H9 (cell line): ENCODE measurements around the gene PTBP2. TPM values are rescaled to one million over a fixed set of nuclear protein-coding genes. Genes with fewer than 3 reads are reported as not detected.

ENCODE experiments used
- DNase-seq: peaks from one replicate; pipeline ENCODE4 v3.0.0-alpha.2; 2017
- H2AFZ ChIP-seq: one replicate; pipeline ENCODE4 v1.6.1; 2013; ENCODE audit warnings: mild to moderate bottlenecking, low read length, control low read depth, moderate library complexity
- H2AK5ac ChIP-seq: 2 replicates; pipeline ENCODE4 v1.6.1; 2013; ENCODE audit warnings: low read length, control low read depth, mixed read lengths; ENCODE audit not compliant: insufficient read length
- H2BK120ac ChIP-seq: one replicate; pipeline ENCODE4 v1.6.1; 2013; ENCODE audit warnings: low read depth, mild to moderate bottlenecking, low read length, control low read depth, inconsistent platforms; ENCODE audit not compliant: poor library complexity, severe bottlenecking
- H2BK12ac ChIP-seq: 2 replicates; pipeline ENCODE4 v1.6.1; 2013; ENCODE audit warnings: low read length, control low read depth, mixed read lengths, low read depth; ENCODE audit not compliant: insufficient read length
- H2BK15ac ChIP-seq: 2 replicates; pipeline ENCODE4 v1.6.1; 2013; ENCODE audit warnings: low read depth, low read length, control low read depth
- H2BK20ac ChIP-seq: one replicate; pipeline ENCODE4 v1.6.1; 2013; ENCODE audit warnings: low read depth, mild to moderate bottlenecking, low read length, control low read depth, inconsistent platforms; ENCODE audit not compliant: poor library complexity, severe bottlenecking
- H2BK5ac ChIP-seq: 2 replicates; pipeline ENCODE4 v1.6.1; 2013; ENCODE audit warnings: low read length, control low read depth, mixed read lengths; ENCODE audit not compliant: insufficient read length
- H3K14ac ChIP-seq: 2 replicates; pipeline ENCODE4 v1.6.1; 2013; ENCODE audit warnings: low read length, control low read depth; ENCODE audit not compliant: insufficient read depth
- H3K18ac ChIP-seq: 2 replicates; pipeline ENCODE4 v1.6.1; 2013; ENCODE audit warnings: low read depth, mild to moderate bottlenecking, mixed read lengths, low read length, control low read depth; ENCODE audit not compliant: insufficient read length
- H3K23ac ChIP-seq: 2 replicates; pipeline ENCODE4 v1.6.1; 2013; ENCODE audit warnings: low read length, control low read depth, mixed read lengths, low read depth; ENCODE audit not compliant: insufficient read length
- H3K23me2 ChIP-seq: 2 replicates; pipeline ENCODE4 v1.6.1; 2013; ENCODE audit warnings: low read depth, mild to moderate bottlenecking, mixed read lengths, low read length, control low read depth; ENCODE audit not compliant: insufficient read length, poor library complexity, severe bottlenecking
- H3K27ac ChIP-seq: 2 replicates; pipeline ENCODE4 v1.5.1; 2013; ENCODE audit warnings: low read length, control low read depth, mixed read lengths, low read depth; ENCODE audit not compliant: insufficient read length
- H3K27me3 ChIP-seq: 2 replicates; pipeline ENCODE4 v1.6.1; 2013; ENCODE audit warnings: low read length, control low read depth, inconsistent platforms; ENCODE audit not compliant: insufficient read depth
- H3K4ac ChIP-seq: 2 replicates; pipeline ENCODE4 v1.6.1; 2013; ENCODE audit warnings: low read depth, mild to moderate bottlenecking, control low read depth, inconsistent platforms, low read length, moderate library complexity
- H3K4me1 ChIP-seq: 2 replicates; pipeline ENCODE4 v1.6.1; 2013; ENCODE audit warnings: low read length, control low read depth, inconsistent platforms; ENCODE audit not compliant: insufficient read depth
- H3K4me2 ChIP-seq: 2 replicates; pipeline ENCODE4 v1.6.1; 2013; ENCODE audit warnings: low read length, control low read depth, mixed read lengths; ENCODE audit not compliant: insufficient read length, insufficient read depth
- H3K56ac ChIP-seq: 2 replicates; pipeline ENCODE4 v1.6.1; 2013; ENCODE audit warnings: low read depth, mild to moderate bottlenecking, mixed read lengths, low read length, control low read depth; ENCODE audit not compliant: insufficient read length
- H3K79me1 ChIP-seq: 2 replicates; pipeline ENCODE4 v1.6.1; 2013; ENCODE audit warnings: low read depth, mild to moderate bottlenecking, moderate library complexity, low read length, control low read depth, inconsistent platforms; ENCODE audit not compliant: insufficient read depth, poor library complexity, severe bottlenecking
- H3K79me2 ChIP-seq: 2 replicates; pipeline ENCODE4 v1.6.1; 2013; ENCODE audit warnings: low read length, control low read depth, inconsistent platforms; ENCODE audit not compliant: insufficient read depth
- H3K9ac ChIP-seq: 2 replicates; pipeline ENCODE4 v1.6.1; 2013; ENCODE audit warnings: low read length, control low read depth, mixed read lengths; ENCODE audit not compliant: insufficient read length; ENCODE audit errors: extremely low read depth
- H3K9me3 ChIP-seq: one replicate; pipeline ENCODE4 v1.6.1; 2013; ENCODE audit warnings: low read depth, low read length, inconsistent platforms; ENCODE audit not compliant: control insufficient read depth
- H3T11ph ChIP-seq: one replicate; pipeline ENCODE4 v1.6.1; 2013; ENCODE audit warnings: mild to moderate bottlenecking, low read length, control low read depth, inconsistent platforms
- H4K20me1 ChIP-seq: one replicate; pipeline ENCODE4 v1.6.1; 2013; ENCODE audit not compliant: control insufficient read depth, insufficient read length, insufficient read depth
- H4K5ac ChIP-seq: 2 replicates; pipeline ENCODE4 v1.6.1; 2013; ENCODE audit warnings: low read depth, mild to moderate bottlenecking, mixed read lengths, low read length, control low read depth; ENCODE audit not compliant: insufficient read length
- H4K8ac ChIP-seq: replicated peaks from 2 replicates; pipeline ENCODE4 v1.6.1; 2013; ENCODE audit warnings: low read length, control low read depth, mixed read lengths, low read depth; ENCODE audit not compliant: insufficient read length
- H4K91ac ChIP-seq: 2 replicates; pipeline ENCODE4 v1.6.1; 2013; ENCODE audit warnings: low read depth, mild to moderate bottlenecking, moderate library complexity, mixed read lengths, low read length, control low read depth; ENCODE audit not compliant: insufficient read length
- H3K27ac Mint-ChIP-seq, 3 experiments: 2 replicates in 2 of 3; 3 replicates in 1 of 3; pipeline ENCODE4 v1.8.0; 2020 to 2021; ENCODE audit warnings: mixed read lengths in 3 of 3, mild to moderate bottlenecking in 1 of 3, moderate library complexity in 1 of 3
- H3K27me3 Mint-ChIP-seq: 2 replicates; pipeline ENCODE4 v1.8.0; 2021; ENCODE audit warnings: low read depth, mild to moderate bottlenecking, moderate library complexity, mixed read lengths
- H3K36me3 Mint-ChIP-seq, 3 experiments: 2 replicates in 2 of 3; 3 replicates in 1 of 3; pipeline ENCODE4 v1.8.0; 2020 to 2021; ENCODE audit warnings: low read depth in 3 of 3, mixed read lengths in 3 of 3; ENCODE audit not compliant: insufficient read depth in 1 of 3
- H3K4me1 Mint-ChIP-seq, 2 experiments: 2 replicates each; pipeline ENCODE4 v1.8.0; 2020; ENCODE audit warnings: mixed read lengths in 2 of 2
- H3K4me3 Mint-ChIP-seq, 2 experiments: 2 replicates in 1 of 2; 3 replicates in 1 of 2; pipeline ENCODE4 v1.8.0; 2020 to 2021; ENCODE audit warnings: mild to moderate bottlenecking in 2 of 2, mixed read lengths in 2 of 2, moderate library complexity in 1 of 2
- H3K9me3 Mint-ChIP-seq, 2 experiments: 2 replicates in 1 of 2; 3 replicates in 1 of 2; pipeline ENCODE4 v1.8.0; 2020; ENCODE audit warnings: mild to moderate bottlenecking in 2 of 2, mixed read lengths in 2 of 2, moderate library complexity in 1 of 2
- CTCF ChIP-seq: fragments of 200-600 bp; sonication (generic); conservative IDR thresholded peaks from 3 replicates; pipeline ENCODE4 v1.8.0; 2021; ENCODE audit warnings: antibody characterized with exemption, mild to moderate bottlenecking
- WGBS: extraction: QIAGEN DNeasy Blood & Tissue Kit; methylation state at CpG from one replicate; pipeline ENCODE4 v1.1.7; 2013; ENCODE audit warnings: missing lambda C conversion rate, low lambda C conversion rate, mixed read lengths; ENCODE audit not compliant: insufficient read length; ENCODE audit errors: extremely low coverage; 5-methylcytosine and 5-hydroxymethylcytosine counted together
- total RNA-seq: library from RNA; stranded (reverse); gene quantifications from 2 replicates; pipeline ENCODE4 v1.2.1, GENCODE V29; 2021

The PTBP2 gene
- total RNA-seq, 1 experiment from 2014 or later = 75.4 TPM

DNA sequence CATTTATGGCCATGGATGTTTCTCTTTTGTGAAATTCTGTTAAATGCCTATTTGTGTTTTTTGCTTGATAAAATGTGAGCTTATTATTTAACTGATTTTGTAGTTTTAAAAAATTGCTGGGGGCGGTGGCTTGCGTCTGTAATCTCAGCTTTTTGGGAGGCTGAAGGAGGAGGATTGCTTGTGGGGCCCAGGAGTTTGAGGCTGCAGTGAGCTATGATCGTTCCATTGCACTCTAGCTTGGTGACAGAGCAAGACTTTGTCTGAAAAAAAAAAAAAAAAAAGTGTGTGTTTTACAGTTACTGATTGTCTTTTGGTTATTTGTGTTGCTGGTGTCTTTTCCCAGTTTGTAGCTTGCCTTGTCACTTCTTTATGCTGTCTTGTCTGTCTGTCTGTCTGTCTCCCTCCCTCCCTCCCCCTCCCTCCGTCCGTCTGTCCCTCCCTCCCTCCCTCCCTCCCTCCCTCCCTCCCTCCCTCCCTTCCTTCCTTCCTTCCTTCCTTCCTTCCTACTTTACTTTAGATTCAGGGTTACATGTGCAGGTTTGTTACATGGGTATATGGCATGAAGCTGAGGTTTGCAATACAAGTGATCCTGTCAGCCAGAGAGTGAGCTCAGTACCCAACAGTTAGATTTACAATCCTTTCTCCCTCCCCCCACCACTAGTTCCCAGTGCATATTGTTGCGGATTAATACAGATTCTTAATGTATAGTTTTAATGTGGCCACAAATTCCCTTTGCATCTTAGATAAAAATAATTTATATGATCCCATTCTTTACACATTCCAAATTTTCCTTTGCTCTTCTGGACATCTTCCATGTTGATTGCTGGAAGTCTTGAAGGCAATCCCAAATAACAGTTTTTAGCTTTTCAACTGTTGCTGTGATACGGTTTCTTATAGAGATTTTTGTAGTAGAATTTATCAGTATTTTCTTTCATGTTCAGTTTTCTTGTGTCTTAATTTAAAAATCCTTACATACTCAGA is 25.1 kb downstream of the PTBP2 start:
- Histone ChIP-seq H3K23ac (no peak overlapping the region), H2AFZ (no peak overlapping the region), H2BK5ac (no peak overlapping the region), H4K91ac (no peak overlapping the region), H2BK20ac (no peak overlapping the region), H3K79me2 (peaks cover 27% of the 10 kb centered on the region; the same call in 1 of the 2 replicates), H2BK15ac (no peak overlapping the region), H3K9ac (no peak overlapping the region), H2AK5ac (no peak overlapping the region), H3K27me3 (no peaks in the 10 kb centered on the region), H2BK120ac (no peak overlapping the region), H3K23me2 (no peaks in the 10 kb centered on the region), H3K4me2 (no peak overlapping the region), H3K18ac (no peak overlapping the region), H3K27ac (no peak overlapping the region), H3K79me1 (peaks cover 2% of the 10 kb centered on the region), H3K4me1 (no peaks in the 10 kb centered on the region; the same call in 1 of the 2 replicates), H2BK12ac (no peak overlapping the region), H3T11ph (no peak overlapping the region), H4K20me1 (no peaks in the 10 kb centered on the region), H3K9me3 (no peaks in the 10 kb centered on the region), H3K14ac (no peak overlapping the region), H4K5ac (no peak overlapping the region), H4K8ac (no peak overlapping the region), H3K4ac (no peak overlapping the region), H3K56ac (no peak overlapping the region)
- Mint-ChIP-seq H3K9me3 (peaks cover 0 to 1% of the 10 kb centered on the region in 2 experiments; a peak in 1 of 5 replicates), H3K27me3 (no peaks in the 10 kb centered on the region), H3K27ac (peak overlapping the region; percentile 30 to 79 (median 56); a peak in 3 of 7 replicates), H3K4me3 (no peak overlapping the region; a peak in 1 of 5 replicates), H3K36me3 (peaks cover 24 to 47% (median 40%) of the 10 kb centered on the region in 3 experiments), H3K4me1 (peaks cover 32 to 33% of the 10 kb centered on the region in 2 experiments)
- no CpG with 5 or more reads among the region's 7 CpGs for WGBS
- TF ChIP-seq CTCF = no peak
- DNase-seq = no peak
